K562 (cell line): ENCODE results near the gene MYCBP. TPM values are rescaled to one million over a fixed set of nuclear protein-coding genes. Genes with fewer than 3 reads are reported as not detected.

Experiments
- CCAR2 ChIP-seq: fragments of 200-400 bp; formaldehyde crosslinking; IDR thresholded peaks from 2 replicates; pipeline ENCODE4 v1.6.1; 2017; ENCODE audit warnings: mild to moderate bottlenecking, low read depth, low read length
- CREB1 ChIP-seq, 2 experiments: sonication (generic) in 1 of 2; formaldehyde crosslinking in 1 of 2; IDR thresholded peaks; 2 replicates each; pipeline versions ENCODE4 v1.6.1 to v1.8.0; 2012 to 2022; ENCODE audit warnings: inconsistent platforms in 1 of 2, mild to moderate bottlenecking in 1 of 2, missing genetic modification reagents in 1 of 2, moderate library complexity in 1 of 2
- DNMT1 ChIP-seq: fragments of 450-650 bp; IDR thresholded peaks from 2 replicates; pipeline ENCODE4 v1.6.1; 2016; ENCODE audit warnings: antibody characterized with exemption, mild to moderate bottlenecking
- JUN ChIP-seq, 2 experiments: sonication (generic) in 1 of 2; formaldehyde crosslinking in 1 of 2; IDR thresholded peaks; 2 replicates each; pipeline versions ENCODE4 v1.6.1 to v1.8.0; 2012 to 2022; ENCODE audit warnings: borderline replicate concordance in 2 of 2, mild to moderate bottlenecking in 2 of 2, improper control_type of control experiment in 1 of 2, low read depth in 1 of 2, low read length in 1 of 2, missing genetic modification reagents in 1 of 2
- NCOA6 ChIP-seq: fragments of 450-650 bp; IDR thresholded peaks from 2 replicates; pipeline ENCODE4 v1.6.1; 2017; ENCODE audit warnings: mild to moderate bottlenecking
- WHSC1 ChIP-seq: IDR thresholded peaks from one replicate; pipeline ENCODE4 v1.6.1; 2012; ENCODE audit warnings: low read length, control low read depth, inconsistent platforms
- ZKSCAN3 ChIP-seq: fragments of 250-450 bp; sonication (Bioruptor Pico); IDR thresholded peaks from 2 replicates; pipeline ENCODE4 v1.4.0; 2020
- ZNF140 ChIP-seq: fragments of 250-450 bp; sonication (Bioruptor Pico); IDR thresholded peaks from 2 replicates; pipeline ENCODE4 v1.8.0; 2021; ENCODE audit warnings: moderate library complexity, mild to moderate bottlenecking, inconsistent platforms
- polyA plus RNA-seq, 8 experiments: library from polyadenylated mRNA; depleted of rRNA in 4 of 8; stranded (reverse) in 5 of 8; unstranded in 3 of 8; fragments of >200 nt; fragmentation: Nextera tagmentation in 2 of 8; fragmentation: Illumina TruSeq in 1 of 8; extraction: Ambion mirVana in 2 of 8; extraction: Trizol in 1 of 8; gene quantifications; 2 replicates each; pipeline versions ENCODE4 v1.2.1 to v1.2.3, GENCODE V29; 2011 to 2014; ENCODE audit warnings: inconsistent platforms in 1 of 8, missing spikeins in 1 of 8
- total RNA-seq, 7 experiments: library from RNA; depleted of rRNA in 6 of 7; stranded (reverse); fragments of >200 nt in 6 of 7; fragmentation: Illumina TruSeq in 2 of 7; extraction: Trizol in 2 of 7; gene quantifications; 2 replicates each; pipeline versions ENCODE4 v1.2.1 to v1.2.3, GENCODE V29; 2011 to 2021; ENCODE audit warnings: low replicate concordance in 1 of 7
- TF ChIP-seq, protein P1 (sequence below), 2 experiments: fragments of 450-650 bp; conservative IDR thresholded peaks; 2 replicates each; pipeline ENCODE4 v1.6.1; 2017; ENCODE audit warnings: mild to moderate bottlenecking in 2 of 2, moderate library complexity in 2 of 2
- TF ChIP-seq, protein P2 (sequence below), 2 experiments: fragments of 450-650 bp; IDR thresholded peaks; 2 replicates each; pipeline ENCODE4 v1.6.1; 2016; ENCODE audit warnings: mild to moderate bottlenecking in 2 of 2, borderline replicate concordance in 1 of 2, low read depth in 1 of 2, moderate library complexity in 1 of 2
- TF ChIP-seq, protein P3 (sequence below): sonication (generic); formaldehyde crosslinking; IDR thresholded peaks from 2 replicates; pipeline ENCODE4 v1.8.1; 2023; ENCODE audit warnings: mild to moderate bottlenecking, missing genetic modification reagents
- TF ChIP-seq, protein P4 (sequence below), 2 experiments: fragments of 250-450 bp in 1 of 2; fragments of 450-650 bp in 1 of 2; sonication (Bioruptor Pico) in 1 of 2; IDR thresholded peaks; 2 replicates each; pipeline versions ENCODE4 v1.6.1 to v1.8.0; 2016 to 2021; ENCODE audit warnings: mild to moderate bottlenecking in 2 of 2, moderate library complexity in 2 of 2, missing compliant biosample characterization in 1 of 2, missing genetic modification characterization in 1 of 2

Gene MYCBP
- total and polyA plus RNA-seq, 9 of the 15 experiments (the other 6 are each of a cell fraction or from before 2014, with no cell fraction given), result 32.3 to 253 (median 72.9) TPM

DNA sequence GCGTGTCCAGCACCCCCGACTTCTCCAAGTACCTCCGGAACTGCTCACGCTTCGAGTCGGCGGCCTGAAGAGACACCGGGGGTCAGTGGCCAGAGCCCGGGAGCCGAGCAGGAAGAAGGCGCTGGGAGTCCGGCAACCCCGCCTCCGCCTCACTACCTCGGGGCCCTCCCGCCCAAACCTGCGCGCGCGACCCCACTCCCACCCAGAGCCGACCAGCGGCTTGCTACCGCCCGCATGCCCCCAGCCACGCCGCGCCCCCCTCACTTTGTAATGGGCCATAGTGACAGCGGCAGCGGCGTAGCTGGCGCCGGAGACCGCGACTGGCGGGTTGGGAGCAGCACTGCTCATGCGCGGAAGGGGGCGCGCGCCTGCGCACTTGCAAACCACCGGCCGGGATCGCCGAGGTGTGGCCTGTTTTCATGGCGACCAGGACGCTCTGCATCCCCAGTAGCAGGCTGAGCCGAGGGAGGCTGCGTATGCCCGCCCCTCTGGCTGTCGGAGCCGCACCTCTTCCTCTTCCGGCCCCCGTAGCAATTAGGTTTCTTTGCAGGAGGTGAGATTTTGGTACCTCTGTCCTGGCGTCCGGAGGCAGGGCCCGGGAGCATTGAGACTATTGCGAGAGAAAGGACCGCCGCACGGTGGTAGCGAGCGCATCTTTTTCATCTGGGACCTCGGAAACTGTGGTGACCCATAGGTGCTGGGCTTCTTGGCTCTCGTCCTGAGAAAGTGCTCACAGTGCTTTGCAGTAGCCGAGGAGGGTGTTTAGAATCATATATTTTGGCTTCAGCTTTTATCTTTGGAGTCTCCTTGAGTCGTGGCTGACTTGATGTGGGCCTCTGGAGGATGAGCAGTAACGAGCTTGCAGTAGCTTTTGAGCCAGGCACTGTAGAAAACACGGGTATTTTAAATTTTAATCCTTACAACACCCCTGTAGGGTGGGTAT is at the start of gene MYCBP (continued):
- TF ChIP-seq, protein P1, sequence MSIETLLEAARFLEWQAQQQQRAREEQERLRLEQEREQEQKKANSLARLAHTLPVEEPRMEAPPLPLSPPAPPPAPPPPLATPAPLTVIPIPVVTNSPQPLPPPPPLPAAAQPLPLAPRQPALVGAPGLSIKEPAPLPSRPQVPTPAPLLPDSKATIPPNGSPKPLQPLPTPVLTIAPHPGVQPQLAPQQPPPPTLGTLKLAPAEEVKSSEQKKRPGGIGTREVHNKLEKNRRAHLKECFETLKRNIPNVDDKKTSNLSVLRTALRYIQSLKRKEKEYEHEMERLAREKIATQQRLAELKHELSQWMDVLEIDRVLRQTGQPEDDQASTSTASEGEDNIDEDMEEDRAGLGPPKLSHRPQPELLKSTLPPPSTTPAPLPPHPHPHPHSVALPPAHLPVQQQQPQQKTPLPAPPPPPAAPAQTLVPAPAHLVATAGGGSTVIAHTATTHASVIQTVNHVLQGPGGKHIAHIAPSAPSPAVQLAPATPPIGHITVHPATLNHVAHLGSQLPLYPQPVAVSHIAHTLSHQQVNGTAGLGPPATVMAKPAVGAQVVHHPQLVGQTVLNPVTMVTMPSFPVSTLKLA (conservative IDR thresholded peaks at IDR 0.05), result peak; percentile 83 to 93
- TF ChIP-seq, protein P2, sequence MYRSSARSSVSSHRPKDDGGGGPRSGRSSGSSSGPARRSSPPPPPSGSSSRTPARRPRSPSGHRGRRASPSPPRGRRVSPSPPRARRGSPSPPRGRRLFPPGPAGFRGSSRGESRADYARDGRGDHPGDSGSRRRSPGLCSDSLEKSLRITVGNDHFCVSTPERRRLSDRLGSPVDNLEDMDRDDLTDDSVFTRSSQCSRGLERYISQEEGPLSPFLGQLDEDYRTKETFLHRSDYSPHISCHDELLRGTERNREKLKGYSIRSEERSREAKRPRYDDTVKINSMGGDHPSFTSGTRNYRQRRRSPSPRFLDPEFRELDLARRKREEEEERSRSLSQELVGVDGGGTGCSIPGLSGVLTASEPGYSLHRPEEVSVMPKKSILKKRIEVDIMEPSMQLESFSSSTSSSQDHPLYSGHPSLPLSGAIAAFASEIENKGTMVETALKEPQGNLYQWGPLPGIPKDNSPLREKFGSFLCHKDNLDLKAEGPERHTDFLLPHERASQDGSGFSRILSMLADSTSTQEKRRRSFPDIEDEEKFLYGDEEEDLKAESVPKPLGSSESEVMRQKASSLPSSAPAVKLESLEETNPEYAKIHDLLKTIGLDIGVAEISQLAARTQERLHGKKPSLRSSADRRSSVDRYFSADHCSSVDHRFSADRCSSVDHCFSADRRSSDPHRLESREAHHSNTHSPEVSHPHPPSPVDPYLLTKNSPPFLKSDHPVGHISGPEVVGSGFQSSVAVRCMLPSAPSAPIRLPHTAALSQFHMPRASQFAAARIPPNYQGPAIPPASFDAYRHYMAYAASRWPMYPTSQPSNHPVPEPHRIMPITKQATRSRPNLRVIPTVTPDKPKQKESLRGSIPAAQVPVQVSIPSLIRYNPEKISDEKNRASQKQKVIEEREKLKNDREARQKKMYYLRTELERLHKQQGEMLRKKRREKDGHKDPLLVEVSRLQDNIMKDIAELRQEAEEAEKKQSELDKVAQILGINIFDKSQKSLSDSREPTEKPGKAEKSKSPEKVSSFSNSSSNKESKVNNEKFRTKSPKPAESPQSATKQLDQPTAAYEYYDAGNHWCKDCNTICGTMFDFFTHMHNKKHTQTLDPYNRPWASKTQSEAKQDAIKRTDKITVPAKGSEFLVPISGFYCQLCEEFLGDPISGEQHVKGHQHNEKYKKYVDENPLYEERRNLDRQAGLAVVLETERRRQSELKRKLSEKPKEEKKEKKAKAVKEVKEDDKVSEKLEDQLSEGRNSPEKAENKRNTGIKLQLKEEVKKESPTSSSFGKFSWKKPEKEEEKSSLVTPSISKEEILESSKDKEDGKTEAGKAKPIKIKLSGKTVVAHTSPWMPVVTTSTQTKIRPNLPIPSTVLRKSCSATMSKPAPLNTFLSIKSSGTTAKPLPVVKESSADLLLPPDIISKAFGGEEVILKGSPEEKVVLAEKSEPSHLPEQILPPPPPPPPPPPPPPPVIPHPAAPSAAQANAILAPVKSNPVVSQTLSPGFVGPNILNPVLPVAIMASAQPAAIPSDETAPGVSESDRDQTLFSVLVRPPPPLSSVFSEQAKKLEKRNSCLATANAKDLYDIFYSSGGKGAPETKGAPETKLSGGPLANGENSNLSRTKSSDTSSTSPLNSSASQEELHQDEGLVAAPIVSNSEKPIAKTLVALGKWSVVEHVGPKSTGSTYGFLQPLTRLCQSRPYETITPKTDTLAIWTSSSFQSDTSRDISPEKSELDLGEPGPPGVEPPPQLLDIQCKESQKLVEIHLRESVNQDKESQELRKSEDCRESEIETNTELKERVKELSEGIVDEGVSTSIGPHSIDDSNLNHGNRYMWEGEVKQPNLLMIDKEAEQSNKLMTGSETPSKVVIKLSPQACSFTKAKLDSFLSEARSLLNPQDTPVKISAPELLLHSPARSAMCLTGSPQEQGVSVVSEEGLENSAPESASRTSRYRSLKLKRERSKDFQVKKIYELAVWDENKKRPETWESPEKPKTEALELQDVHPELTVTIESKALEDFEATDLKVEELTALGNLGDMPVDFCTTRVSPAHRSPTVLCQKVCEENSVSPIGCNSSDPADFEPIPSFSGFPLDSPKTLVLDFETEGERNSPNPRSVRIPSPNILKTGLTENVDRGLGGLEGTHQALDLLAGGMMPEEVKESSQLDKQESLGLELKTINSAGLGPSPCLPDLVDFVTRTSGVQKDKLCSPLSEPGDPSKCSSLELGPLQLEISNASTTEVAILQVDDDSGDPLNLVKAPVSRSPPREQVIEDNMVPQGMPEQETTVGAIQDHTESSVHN (IDR thresholded peaks at IDR 0.05; ENCODE audit: borderline replicate concordance in 1 of 2, low read depth in 1 of 2), result no peak
- no peak for TF ChIP-seq DNMT1
- peak; percentile 28; the same call in 1 of the 2 replicates for TF ChIP-seq CREB1 (IDR thresholded peaks at IDR 0.05)
- peak; percentile 51; the same call in 1 of the 2 replicates for TF ChIP-seq CREB1 (CRISPR knock-in tag; IDR thresholded peaks at IDR 0.05)
- TF ChIP-seq, protein P3, sequence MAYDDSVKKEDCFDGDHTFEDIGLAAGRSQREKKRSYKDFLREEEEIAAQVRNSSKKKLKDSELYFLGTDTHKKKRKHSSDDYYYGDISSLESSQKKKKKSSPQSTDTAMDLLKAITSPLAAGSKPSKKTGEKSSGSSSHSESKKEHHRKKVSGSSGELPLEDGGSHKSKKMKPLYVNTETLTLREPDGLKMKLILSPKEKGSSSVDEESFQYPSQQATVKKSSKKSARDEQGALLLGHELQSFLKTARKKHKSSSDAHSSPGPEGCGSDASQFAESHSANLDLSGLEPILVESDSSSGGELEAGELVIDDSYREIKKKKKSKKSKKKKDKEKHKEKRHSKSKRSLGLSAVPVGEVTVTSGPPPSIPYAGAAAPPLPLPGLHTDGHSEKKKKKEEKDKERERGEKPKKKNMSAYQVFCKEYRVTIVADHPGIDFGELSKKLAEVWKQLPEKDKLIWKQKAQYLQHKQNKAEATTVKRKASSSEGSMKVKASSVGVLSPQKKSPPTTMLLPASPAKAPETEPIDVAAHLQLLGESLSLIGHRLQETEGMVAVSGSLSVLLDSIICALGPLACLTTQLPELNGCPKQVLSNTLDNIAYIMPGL (CRISPR knock-in tag), result no peak
- no peak for TF ChIP-seq CCAR2
- no peak for TF ChIP-seq WHSC1
- no peak for TF ChIP-seq ZNF140 (CRISPR knock-in tag)
- TF ChIP-seq, protein P4, sequence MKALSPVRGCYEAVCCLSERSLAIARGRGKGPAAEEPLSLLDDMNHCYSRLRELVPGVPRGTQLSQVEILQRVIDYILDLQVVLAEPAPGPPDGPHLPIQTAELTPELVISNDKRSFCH (CRISPR knock-in tag; IDR thresholded peaks at IDR 0.05), result no peak
- TF ChIP-seq, protein P4 (tag; IDR thresholded peaks at IDR 0.05), result no peak
- TF ChIP-seq NCOA6, result no peak
- TF ChIP-seq ZKSCAN3 (CRISPR knock-in tag), result no peak
- peak; percentile 52; the same call in 1 of the 2 replicates for TF ChIP-seq JUN (IDR thresholded peaks at IDR 0.05; ENCODE audit: borderline replicate concordance, low read depth, low read length)
- TF ChIP-seq JUN (CRISPR knock-in tag; IDR thresholded peaks at IDR 0.05; ENCODE audit: borderline replicate concordance), result no peak
